GM19463 (cell line): Measurements from ENCODE around the gene TMEM45A.
"Not testable (repeated sequence)": the region's sequence is repeated elsewhere in the genome, so short reads cannot be mapped to it uniquely, and the experiment has no call there.

Experiments
- ATAC-seq: cut with Tn5 transposase; IDR thresholded peaks from one replicate; pipeline ENCODE4 v1.9.1; 2021; ENCODE audit warnings: mild to moderate bottlenecking, moderate library complexity; ENCODE audit not compliant: unreplicated experiment

Gene TMEM45A, protein sequence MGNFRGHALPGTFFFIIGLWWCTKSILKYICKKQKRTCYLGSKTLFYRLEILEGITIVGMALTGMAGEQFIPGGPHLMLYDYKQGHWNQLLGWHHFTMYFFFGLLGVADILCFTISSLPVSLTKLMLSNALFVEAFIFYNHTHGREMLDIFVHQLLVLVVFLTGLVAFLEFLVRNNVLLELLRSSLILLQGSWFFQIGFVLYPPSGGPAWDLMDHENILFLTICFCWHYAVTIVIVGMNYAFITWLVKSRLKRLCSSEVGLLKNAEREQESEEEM

DNA sequence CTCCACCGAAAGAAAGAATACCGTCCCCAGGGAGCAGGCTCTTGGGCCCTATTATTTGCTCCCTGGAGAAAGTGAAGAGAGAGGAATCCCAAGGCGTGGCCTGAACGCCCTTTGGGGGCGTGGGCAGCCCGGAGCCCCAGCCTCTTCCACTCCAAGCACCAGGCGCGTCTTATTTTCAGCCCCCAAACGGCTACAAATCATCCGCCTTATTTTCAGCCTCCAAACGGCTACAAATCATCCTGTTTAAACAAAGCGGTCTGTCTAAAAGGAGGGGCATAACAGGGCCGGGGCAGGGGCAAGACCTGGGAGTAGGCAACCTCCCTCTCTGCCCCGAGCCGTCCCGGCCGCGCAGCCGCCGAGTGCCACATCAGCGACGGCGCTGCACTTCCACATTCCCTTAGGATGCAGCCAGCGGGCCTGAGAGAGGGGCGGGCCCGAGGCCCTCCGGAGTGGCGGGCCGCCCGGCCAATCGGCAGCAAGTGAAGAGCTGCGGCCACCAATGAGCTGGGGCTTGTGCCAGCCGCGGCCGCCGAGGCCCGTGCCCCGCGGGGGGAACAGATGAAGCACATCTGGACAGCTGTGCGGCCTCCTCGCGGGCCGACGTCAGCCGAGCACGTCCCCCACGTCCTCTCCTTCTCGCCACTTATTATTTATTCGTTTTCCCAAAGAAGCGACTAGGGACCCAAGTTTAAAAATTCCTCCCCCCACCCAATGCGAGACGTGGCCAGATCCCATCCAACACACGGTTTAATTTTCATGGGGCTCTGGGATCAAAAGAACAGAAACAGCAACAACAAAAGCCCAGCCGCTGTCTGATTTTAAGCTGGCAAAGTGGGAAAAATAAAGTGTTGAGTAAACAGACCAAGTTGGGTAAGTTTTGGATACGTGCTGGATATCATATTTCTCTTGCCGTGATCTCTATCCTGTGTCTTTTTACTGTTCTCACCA, at the start of gene TMEM45A:
Gene TMEM45A (plus strand): TSS at position 561 of the 948 bp plus-strand sequence. CDS start 62,593 bp downstream, outside the sequence.
- ATAC-seq = peak; percentile 97

DNA sequence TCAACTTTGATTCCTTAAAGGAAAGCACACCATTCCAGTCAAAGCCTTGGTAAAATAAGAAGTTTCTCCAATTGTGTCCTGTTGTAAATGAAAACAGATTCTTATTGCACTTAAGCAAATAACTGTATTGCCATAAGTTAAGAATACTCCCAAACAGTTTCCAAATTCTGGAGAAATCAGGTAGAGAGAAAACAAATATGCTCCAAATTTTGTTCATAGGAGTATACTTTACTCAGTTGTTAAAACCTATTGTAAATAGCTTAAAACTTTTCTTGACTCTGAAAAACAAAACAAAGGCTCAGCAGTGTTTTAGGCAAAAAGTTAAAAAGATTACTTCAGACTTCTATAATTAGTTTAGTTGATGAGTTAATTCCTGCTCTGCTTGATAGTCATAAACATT, 48.7 kb upstream of the TMEM45A start:
- ATAC-seq = no peak

DNA sequence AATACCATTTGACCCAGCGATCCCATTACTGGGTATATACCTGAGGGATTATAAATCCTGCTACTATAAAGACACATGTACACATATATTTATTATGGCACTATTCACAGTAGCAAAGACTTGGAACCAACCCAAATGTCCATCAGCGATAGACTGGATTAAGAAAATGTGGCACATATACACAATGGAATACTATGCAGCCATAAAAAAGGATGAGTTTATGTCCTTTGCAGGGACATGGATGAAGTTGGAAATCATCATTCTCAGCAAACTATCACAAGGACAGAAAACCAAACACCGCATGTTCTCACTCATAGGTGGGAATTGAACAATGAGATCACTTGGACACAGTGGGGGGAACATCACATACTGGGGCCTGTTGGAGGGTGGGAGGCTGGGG, 45.4 kb upstream of the TMEM45A start:
- not testable (repeated sequence) for ATAC-seq

DNA sequence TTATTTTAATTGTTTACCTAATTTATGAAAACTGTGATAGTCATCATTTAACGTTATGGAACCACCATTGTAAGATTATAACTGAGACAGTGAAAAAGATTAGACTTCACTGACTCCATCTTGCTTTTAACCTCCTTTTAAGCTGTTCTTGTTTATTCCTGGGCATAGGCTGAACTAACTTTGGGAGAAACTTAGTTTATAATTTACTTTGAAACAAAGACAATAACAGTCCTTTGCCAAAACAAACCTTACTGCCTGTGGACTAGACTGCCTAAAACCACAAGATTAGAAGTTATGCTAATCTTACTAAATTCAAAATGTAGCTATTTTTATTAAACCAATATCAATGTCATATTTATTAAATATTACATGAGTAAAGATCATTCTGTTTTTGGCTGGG, 44.3 kb upstream of the TMEM45A start:
- no peak for ATAC-seq

DNA sequence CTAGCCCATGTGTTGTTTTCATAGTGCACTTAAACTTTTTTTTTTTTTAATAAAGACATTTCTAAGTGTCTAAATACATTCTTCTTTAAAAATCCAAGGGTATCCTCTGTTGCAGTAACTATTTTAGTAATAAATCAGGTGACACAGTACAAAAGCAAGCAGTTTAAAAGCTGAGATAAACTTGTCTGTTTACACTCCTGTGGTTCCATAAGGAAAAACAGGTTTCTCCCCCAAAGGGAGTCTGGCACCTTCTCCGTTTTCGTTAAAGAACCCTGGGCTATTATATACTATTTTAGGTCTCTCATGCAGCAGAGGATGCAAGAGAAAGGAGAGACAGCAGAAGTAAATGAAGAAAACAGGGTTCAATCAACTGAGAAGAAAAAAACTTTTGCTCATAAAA, 43.2 kb upstream of the TMEM45A start:
- no peak for ATAC-seq

DNA sequence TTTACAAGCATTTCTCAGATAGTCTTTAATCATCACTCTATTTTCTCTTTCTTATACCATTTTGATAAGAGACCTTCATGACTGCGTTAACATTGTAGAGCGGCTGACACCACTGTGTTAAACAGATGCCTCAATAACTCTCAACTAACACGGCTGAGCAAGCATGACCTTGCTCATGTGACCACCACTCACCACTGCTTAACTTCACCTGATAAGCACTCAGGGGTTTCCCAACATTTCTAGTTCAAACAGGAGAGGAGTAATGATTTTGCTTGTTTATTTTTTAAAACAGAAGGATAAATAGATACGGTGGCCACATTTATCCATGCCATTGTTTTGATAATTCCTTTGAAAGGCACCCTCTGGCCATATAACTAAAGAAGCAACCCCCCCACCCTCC, 37.7 kb upstream of the TMEM45A start:
- no peak for ATAC-seq

DNA sequence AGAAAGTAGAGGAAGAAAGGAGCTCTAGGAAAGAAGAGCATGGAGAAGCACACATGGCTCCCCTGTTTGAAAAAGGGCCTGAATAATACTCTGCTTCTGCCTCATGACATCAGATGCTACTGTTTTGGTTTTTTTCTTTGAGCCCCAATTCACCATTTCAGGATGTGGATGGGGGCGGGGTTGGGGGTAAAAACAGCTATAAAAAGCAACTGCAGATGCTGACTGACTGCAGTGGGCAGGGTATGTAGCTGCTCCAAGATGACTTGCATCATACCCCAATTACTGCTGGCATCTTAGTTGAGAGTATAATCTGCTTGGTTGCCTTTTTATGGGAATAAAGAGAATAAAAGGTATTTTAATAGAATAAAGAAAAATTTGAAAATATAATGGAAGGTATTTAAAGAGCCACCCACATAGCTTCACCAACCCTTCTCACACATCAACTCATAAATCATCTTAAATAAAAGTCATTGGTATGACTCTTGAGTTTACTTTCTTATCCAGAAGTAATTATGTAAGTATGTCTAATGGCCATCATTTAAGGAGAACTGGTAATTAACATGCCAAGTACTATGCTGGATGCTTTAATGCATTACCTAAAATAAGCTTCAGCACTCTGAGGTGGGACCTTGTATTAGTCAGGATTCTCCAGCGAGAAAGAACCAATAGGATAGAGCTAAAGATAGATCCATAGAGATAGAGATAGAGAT, 36.4 kb upstream of the TMEM45A start:
- no peak for ATAC-seq

DNA sequence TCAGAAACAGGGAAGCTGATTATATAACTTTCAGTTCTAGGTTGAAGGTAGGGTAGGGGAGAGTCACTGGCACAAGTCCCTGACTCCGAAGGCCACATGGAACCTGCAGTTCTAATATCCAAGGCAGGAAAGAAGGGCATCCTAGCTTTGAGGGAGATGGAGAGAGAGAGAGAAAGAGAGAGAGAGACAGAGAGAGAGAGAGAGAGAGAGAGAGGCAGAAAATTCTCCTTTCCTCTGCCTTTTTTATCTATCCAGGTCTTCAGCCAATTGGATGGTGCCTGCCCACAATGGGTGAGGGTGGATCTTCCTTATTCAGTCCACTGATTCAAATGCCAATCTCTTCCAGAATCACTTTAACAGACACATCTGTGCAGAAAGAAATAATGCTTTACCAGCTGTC, 35.7 kb upstream of the TMEM45A start:
- ATAC-seq = no peak

DNA sequence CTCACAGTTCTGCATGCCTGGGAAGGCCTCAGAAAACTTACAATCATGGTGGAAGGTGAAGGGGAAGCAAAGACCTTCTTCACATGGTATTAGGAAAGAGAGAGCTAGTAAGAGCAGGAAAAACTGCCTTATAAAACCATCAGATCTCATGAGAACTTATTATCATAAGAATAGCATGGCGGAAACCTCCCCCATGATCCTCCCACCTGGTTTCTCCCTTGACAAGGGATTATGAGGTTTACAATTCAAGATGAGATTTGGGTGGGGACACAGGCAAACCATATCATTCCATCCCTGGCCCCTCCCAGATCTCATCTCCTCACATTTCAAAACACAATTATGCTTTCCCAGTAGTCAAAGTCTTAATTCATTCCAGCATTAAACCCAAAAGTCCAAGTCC, 34.6 kb upstream of the TMEM45A start:
- ATAC-seq = no peak

DNA sequence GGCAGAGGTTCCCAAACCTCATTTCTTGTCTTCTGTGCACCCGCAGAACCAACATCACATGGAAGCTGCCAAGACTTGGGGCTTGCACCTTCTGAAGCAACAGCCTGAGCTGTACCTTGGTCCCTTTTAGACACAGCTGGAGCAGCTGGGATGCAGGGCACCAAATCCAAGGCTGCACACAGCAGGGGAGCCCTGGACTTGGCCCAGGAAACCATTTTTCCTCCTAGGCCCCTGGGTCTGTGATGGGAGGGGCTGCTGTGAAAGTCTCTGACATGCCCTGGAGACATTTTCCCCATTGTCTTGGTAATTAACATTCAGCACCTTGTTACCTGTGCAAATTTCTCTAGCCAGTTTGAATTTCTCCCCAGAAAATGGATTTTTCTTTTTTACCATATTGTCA, 33.6 kb upstream of the TMEM45A start:
- no peak for ATAC-seq

DNA sequence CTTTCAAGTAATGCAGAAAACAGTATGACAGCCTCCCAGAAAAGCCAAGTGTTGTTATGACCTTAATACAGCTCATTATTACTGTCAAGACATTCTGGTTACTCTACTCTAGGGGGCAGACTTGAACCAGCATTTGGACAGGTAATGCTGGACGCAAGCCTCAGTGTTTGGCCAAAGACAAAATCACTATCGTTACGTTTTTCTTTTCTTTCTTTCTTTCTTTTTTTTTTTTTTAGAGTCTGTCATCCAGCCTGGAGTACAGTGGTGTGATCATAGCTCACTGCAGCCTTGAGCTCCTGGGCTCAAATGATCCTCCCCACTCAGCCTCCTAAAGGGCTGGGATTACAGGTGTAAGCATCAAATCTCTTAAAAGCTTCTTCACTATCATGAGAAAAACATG, 29.4 kb upstream of the TMEM45A start:
- ATAC-seq = peak; percentile 74

DNA sequence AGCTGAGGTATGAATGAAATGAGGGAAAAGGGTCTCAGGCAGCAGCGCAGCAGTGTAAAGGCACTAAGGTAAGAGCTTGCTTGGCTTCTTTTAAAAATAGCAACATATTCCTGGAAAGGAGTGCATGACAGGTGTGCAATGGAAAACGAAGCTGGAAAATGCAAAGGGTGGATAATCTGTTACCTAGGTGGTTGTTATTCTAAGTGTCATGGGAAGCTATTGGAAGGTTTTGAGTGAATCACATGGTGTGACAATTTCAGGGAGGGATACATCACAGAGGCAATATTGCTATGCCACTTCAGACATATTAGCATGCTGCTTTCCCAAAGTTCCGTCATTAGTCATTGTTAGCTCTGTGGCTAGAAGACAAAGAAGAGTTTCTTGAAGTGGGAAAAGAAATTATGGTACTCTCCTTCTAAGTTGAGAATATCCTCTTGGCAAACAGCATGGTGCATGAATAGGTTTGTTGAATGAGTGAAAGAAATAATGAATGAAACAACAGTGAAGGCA, 28.7 kb upstream of the TMEM45A start:
- ATAC-seq = no peak

DNA sequence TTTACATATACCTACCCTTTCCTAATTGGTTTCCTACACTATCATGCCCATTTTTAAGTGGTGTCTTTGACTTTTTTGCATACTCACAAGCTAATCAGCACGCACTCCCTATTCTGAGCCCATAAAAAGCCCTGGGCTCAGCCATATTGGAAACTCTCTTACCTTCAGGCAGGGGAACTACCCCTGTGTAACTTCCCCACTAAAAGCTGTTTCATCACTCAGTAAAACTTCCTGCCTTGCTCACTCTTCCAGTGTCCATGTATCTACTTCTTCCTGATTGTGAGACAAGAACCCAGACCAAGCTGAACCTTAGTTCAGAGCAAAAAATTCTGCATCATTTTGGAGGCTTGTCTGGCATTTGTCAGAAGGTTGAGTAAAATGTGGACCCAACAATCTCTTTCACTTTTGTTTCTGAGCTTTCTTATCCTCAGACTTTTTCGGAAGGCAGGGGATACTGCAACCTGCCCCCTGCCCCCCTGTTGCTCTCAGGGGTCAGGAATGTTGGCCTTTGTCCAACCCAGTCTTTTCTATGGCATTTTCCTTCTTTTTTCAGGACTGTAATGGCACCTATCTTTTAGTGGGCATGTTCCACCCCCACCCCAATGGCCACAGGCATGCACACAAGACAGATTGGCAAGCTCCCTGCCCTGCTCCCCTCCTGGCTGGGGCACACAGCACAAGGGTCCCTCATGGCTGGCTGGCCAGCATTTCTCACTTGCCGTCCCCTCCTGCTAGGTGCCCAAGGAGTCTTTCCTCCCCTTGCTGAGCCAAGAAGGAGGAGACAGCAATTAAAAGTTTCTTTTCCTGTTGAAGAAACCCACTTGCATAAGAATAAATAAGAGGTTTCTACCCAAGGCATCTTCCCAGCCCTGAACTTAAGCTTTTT, 26.3 kb upstream of the TMEM45A start:
- peak; percentile 45 for ATAC-seq

DNA sequence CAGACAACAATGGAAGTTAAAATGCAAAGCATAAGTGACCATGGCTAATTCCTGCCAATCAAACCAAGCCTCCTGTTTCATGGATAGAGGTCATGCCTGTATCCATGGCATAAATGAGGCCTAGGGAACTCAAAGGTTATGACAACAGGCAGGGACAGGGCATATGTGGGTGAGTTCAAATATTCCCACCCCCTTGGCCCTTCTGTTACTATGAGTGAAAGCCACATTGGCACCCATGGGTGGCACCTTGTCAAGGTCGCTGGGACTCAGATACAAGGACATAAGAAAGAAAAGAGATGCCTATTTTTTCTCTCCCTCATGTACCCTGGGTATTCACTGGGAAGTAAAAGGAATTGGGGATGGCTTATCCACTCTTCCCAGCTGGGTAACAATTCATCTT, 25.3 kb upstream of the TMEM45A start:
- ATAC-seq = no peak

DNA sequence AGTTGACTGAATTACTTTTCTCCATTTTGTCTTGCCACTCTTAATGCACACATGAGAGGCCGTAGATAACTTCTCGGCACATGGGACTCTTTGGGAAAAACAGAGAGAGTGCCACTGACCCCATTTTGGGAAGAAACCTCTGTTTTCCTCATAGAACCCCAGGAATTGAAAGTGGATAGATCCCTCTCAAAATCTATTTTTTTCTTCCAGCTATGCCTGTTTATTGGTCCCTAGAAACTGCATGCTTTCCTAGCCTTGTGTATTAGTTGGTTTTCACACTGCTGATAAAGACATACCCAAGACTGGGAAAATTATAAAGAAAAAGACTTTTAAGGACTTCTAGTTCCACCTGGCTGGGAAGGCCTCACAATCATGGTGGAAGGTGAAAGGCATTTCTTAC, 23.7 kb upstream of the TMEM45A start:
- ATAC-seq = no peak

DNA sequence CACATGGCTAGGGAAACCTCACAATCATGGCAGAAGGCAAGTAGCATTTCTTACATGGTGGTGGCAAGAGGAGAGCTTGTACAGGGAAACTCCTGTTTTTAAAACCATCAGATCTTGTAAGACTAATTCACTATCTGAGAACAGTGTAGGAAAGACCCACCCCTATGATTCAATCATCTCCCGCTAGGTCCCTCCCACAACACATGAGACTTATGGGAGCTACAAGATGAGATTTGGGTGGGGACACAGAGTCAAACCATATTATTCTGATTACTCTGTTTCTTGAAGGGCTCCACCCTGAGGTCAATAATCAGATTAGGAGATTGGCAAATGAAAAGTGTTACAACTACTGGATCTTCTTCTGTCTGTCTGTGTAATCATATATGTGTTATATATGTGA, 21.5 kb upstream of the TMEM45A start:
- no peak for ATAC-seq

DNA sequence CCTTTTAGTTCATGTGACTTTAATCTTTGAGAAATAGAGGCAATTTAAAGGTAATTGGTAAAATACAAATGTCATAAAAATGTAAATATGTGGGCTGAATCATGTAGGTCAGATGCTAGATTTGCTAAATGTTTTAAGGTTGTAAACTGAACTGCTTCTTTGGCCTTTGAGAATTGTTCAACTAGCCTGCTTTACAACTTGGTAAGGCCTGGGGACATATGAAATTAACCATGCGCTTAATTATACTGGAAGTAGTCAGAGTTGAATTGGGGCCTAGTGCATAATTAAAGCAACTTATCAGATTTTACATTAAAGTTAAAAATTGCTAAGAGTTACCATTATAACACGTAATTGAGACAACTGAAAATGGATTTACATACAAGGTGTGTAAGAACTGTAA, 21.0 kb upstream of the TMEM45A start:
- no peak for ATAC-seq

DNA sequence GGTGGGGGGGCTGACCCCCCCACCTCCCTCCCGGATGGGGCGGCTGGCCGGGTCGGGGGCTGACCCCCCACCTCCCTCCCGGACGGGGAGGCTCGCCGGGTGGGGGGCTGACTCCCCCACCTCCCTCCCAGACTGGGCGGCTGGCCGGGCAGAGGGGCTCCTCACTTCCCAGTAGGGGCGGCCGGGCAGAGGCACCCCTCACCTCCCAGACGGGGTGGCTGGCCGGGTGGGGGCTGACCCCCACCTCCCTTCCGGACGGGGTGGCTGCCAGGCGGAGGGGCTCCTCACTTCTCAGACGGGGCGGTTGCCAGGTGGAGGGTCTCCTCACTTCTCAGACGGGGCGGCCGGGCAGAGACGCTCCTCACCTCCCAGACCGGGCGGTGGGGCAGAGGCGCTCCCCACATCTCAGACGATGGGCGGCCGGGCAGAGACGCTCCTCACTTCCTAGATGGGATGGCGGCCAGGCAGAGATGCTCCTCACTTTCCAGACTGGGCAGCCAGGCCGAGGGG, 14.5 kb upstream of the TMEM45A start:
- not testable (repeated sequence) for ATAC-seq

DNA sequence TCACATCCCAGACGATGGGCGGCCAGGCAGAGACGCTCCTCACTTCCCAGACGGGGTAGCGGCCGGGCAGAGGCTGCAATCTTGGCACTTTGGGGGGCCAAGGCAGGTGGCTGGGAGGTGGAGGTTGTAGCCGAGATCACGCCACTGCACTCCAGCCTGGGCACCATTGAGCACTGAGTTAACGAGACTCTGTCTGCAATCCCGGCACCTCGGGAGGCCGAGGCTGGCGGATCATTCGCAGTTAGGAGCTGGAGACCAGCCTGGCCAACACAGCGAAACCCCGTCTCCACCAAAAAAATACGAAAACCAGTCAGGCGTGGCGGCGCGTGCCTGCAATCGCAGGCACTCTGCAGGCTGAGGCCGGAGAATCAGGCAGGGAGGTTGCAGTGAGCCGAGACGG, 13.9 kb upstream of the TMEM45A start:
- not testable (repeated sequence) for ATAC-seq

DNA sequence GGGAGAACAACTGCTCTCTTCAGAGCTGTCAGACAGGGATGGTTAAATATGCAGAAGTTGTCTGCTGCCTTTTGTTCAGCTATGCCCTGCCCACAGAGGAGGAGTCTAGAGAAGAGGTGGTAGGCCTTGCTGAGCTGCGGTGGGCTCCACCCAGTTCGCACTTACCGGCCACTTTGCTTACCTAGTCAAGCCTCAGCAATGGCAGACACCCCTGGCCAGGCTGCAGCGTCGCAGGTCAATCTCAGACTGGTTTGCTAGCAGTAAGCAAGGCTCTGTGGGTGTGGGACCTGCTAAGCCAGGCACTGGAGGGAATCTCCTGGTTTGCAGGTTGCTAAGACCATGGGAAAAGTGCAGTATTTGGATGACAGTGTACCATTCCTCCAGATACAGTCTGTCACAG, 12.3 kb upstream of the TMEM45A start:
- ATAC-seq = no peak
